Activated naive CD8-positive, alpha-beta T cell treated with anti-CD3 and anti-CD28 coated beads, Interleukin-2, amount 50 U/mL, for 16 hours (primary cell): ENCODE results near the gene SCRN3.
"Not testable (repeated sequence)": the region's sequence is repeated elsewhere in the genome, so short reads cannot be mapped to it uniquely, and the experiment has no call there.

Experiments
- DNase-seq: peaks from one replicate; pipeline ENCODE4 v3.0.0-alpha.2; 2020; ENCODE audit warnings: low read depth, low spot score

The SCRN3 gene

DNA sequence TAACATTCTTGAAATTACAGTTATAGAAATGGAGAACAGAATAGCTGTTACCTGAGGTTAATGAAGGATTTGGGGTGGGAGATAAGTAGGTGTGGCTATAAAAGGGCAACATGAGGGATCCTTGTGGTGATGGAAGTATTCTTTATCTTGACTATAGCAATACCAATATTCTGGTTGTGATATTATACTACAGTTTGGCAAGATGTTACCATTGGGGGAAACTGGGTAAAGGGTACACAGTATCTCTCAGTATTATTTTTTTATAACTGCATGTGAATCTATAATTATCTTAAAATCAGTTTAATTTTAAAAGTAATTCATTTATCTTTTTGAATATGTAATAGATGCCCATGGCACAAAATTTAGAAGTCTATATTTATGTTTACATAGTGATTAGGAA is 8.1 kb downstream of the SCRN3 start:
- no peak for DNase-seq

DNA sequence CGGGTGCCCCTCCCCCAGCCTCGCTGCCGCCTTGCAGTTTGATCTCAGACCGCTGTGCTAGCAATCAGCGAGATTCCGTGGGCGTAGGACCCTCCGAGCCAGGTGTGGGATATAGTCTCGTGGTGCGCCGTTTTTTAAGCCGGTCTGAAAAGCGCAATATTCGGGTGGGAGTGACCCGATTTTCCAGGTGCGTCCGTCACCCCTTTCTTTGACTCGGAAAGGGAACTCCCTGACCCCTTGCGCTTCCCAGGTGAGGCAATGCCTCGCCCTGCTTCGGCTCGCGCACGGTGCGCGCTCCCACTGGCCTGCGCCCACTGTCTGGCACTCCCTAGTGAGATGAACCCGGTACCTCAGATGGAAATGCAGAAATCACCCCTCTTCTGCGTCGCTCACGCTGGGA is 14.5 kb downstream of the SCRN3 start:
- not testable (repeated sequence) for DNase-seq

DNA sequence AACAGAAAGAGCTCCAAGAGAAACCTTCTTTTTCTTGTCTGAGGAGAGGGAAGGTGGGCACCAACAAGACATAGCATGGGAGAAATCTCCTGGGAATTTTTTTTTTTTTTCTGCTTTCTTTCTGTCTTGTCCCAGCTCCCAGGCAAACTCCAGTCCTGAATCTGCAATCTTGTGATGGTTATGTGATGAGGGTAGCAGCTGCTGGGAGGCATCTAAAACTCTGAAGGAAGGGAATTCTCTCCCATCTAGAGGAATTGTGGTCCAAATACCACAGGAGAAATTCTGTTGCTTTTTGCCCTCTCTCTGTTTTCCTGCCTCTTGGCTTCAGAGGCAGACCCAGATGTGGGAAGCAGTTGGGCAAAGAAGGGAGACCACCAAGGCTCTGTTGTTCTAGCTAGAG is 16.7 kb downstream of the SCRN3 start:
- DNase-seq, result no peak

DNA sequence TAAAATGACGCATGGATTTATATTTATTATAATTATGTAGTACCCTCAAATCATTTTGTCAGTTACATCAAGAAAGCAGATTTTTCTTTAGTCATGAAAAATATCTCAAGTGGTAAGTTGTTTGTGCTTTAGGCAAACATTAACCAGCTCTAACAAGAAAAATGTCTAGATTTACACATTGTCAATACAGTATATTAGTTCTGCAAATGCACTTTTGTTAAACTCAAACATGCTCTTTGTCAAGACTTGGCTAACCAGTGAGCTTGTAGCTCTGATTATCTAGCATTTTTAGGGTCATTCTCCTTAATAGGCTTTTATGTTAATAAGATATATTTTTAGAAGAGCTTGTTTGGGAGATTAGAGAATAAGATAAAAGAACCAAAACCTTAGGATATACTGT is 32.7 kb downstream of the SCRN3 start:
- no peak for DNase-seq

DNA sequence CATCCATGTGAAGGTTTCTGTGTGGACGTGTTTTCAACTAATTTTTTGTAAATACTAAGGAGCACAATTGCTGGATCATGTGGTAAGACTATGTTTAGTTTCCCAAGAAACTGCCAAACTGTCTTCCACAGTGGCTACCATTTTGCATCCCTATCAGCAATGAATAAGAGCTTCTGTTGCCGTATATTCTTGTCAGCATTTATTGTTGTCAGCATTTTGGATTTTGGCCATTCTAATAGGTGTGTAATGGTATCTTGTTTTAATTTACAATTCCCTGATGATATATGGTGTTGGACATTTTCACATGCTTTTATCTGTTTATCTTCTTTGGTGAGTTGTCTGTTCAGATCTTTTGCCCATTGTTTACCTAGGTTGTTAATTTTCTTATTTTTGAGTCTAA is 34.5 kb downstream of the SCRN3 start:
- no peak for DNase-seq

DNA sequence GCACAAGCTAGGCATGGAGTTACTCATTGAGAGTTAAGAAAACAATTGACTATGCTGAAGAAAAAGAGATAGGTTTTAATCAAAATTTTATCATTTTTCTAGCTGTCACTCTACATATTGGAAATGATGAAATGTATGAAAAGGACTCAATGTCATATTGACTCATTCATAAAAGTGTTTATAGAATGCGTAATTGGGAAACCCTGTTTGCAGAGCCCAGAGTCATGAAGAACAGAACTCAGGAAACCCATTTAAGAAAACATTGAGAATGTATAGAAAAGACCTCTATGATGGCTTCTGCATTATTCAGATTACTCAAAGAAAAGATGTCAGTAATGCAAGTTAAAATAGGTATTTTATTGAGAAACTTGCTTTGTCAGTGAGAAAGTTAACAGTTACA is 36.4 kb downstream of the SCRN3 start:
- no peak for DNase-seq

DNA sequence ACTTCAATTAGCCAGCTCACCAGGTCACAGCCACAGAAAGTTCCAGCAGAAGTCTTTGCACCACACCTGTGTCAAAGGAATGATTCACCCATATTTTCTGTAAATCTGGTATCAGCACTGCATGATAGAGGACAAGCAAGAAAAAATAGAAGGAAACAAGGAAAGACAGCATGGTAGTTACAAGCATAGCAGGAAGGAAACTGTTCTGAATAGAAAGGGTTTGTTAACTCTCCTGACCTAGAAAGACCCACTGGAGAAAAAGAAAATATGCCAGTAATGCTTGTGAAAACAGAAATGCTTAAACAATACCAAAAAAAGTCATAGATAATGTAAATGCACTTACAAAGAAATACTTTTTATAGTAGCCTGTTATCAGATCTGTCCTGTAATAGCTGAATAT is 40.8 kb downstream of the SCRN3 start:
- DNase-seq, result no peak

DNA sequence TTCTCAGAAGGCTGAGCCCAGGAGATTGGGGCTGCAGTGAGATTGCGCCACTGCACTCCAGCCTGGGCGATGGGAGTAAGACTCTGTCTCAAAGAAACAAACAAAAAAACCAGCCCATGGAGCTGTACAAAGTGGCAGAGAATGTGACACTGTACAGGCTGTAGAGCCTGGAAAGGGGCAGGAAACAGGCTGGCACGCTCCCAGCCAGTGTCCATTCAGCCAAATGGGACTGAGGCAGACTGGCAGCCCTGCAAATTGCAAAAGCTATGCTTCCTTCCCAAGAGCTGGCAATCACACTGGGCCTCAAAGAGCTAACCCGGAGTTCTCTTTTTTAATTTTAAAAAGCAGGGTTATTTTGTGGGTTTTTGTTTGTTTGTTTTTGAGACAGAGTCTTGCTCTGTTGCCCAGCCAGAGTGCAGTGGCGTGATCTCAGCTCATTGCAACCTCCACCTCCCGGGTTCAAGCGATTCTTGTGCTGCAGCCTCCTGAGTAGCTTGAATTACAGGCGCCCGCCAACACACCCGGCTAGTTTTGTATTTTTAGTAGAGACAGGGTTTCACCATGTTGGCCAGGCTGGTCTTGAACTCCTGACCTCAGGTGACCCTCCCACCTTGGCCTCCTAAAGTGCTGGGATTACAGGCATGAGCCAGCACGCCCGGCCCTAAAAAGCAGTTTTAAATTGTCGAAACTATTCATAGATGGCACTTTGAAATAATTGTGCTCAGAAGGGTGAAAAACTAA is 42.8 kb downstream of the SCRN3 start:
- no peak for DNase-seq

DNA sequence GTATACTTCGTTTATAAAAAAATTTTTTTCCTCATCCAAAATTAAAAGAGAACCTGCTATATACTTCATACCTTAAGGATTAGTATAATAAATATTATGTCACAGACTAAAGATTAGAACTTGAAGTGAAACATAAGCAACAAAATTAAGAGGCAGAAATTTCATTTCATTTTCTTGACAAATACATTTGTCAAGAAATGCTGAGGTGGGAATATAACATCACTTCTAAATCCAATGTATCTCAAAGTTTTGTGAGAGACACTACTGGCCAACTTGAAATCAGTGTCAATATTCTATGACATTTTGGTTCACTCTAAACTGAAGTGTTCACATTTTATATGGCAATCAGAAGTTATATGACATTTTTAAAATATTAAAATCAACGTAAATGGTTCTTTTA is 43.8 kb downstream of the SCRN3 start:
- no peak for DNase-seq

DNA sequence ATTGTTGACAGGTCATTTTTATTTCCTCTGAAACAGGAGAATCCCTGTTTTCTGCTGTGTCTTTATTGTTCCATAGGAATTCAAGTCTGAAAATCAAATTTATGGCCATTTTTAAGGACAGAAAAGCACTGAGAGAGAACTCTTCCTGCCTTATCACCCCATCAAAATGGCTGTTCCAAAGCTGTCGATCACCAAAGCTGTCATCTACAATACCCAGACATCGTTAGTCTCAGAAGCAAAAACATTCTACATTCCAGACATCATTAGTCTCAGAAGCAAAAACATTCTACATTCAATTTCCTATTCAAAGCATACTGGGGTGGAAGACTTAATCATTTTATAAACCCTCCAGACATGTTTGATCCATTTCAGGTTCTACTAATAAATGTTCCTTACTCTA is 44.4 kb downstream of the SCRN3 start:
- DNase-seq, result no peak

DNA sequence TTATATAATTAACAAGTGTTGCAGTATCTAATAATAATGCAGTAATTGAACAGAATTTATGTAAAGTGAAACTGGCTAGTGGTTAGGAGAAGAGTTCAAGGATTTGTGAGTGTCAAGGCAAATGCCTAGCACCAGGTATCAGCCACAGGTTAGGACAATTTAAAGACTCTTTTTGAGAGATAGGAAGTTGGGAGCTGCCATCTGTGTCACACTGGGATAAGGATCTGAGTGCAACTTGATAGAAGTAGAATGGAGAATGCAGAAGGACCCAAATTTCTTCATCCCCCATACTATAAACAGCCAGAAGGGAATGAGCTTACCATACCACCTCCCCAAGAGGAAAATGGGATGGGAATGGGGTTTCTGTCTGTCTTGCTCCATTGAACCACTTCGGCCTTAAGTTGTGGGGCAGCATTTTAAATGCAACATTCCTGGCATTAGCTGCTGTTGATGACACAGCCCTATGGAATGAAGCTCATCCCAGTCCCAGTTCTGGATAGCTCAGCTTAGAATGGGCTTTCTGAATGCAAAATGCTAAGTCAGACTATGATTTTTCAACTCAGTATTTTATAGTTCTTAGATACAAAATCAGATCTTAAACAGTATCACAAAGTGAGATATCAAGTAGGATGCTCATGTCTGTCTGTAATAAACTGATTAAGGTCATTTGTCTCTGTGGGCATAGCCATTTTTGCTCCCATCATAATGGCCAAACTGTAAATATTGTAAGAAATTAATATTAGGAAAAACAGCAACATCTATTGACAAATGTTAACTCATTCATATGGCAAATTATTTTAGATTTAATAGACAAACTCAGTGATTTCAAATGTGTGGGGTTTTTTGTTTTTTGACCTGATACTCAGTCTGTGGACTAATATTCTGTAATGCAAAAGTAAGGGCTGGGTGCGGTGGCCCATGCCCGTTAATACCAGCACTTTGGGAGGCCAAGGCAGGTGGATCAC is 47.3 kb downstream of the SCRN3 start:
- DNase-seq, result no peak

DNA sequence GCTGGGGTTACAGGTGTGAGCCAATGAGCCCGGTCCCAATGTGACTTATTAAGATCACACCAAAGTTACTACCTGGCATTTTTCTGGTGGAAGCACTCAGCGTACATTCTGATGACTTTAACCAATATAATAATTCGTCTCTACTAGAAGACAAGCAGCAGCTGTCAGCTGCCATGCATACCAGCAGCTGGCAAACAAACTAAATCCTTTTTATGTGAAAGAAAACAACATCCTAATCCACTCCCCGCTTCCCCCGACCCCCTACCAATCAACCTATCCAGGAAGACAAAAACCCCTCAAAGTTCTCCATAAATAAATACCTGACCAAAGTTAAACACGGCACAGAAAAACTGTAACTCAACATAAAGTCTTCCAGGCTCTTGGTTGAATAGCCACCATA is 49.2 kb downstream of the SCRN3 start:
- no peak for DNase-seq

DNA sequence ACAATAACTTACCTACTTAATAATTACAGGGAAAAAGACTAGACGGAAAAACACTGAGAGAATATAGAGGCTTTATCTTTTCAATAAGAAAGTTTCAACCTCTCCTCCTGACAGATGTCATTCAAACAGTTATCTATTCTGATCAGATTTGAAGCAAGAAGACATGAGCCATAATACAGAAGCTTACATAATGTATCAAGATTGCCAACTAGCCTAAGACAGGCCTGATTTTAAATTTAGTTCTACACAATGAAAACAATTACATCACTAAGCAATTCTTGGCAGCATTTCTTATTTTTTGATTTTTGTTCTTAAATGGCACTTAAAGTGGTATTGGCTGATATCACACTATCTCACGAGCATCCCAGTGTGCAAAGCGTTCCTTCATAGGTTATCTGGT is 49.7 kb downstream of the SCRN3 start:
- no peak for DNase-seq

DNA sequence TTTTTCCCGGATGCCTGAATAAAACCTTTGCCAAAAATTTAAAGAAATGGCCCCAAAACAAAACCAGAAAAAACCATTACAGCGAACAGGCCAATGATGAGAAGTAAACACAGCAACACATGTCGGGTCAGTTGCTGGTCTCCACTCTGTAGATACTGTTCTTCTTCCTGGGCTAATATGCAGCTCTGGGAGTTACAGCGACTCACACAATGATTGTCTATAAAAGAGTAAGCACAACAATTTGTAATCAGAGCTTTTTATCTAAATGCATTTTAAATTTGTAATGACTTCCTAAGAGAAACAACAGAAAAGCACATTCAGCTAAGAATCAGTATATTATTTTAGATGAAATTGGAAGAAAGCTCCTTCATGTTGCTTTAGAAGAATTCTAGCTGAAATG is 51.0 kb downstream of the SCRN3 start:
- DNase-seq, result no peak

DNA sequence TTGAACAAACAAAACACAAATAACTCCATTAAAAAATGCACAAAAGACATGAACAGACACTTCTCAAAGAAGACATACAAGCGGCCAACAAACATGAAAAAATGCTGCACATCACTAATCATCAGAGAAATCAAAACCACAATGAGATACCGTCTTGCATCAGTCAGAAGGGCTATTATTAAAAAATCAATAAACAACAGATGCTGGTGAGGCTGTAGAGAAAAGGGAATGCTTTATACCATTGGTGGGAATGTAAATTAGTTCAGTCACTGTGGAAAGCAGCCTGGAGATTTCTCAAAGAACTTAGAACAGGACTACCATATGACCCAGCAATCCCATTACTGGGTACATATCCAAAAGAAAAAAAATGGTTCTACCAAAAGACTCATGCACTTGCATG is 53.5 kb downstream of the SCRN3 start:
- DNase-seq, result no peak

DNA sequence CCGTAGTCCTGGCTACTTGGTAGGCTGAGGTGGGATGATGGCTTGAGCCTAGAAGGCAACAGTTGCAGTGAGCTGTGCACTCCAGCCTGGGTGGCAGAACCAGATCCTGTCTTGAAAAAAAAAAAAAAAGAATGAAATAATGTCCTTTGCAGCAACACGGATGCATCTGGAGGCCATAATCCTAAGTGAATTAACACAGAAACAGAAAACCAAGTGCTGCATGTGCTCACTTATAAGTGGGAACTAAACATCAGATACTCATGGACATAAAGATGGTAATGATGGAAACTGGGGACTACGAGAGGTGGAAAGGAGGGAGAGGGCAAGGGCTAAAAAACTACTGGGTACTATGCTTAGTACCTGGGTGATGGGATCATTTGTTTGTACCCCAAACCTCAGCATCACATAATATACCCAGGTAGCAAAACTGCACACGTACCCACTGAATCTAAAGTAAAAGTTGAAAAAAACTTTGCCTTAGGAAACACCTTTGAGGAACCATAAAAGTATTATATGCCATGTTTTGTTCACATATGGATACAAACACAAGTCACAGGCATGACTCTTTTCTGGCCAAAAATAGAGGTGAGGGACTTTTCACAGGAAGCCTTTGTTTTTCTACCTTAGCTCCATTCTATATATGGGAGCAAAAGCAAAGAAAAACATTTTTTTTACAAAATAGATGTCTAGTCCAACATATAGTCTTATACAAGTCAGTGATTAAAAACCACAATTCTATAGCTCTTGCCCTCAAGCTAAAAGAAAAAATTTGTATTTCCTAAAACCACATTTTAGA is 54.7 kb downstream of the SCRN3 start:
- no peak for DNase-seq

DNA sequence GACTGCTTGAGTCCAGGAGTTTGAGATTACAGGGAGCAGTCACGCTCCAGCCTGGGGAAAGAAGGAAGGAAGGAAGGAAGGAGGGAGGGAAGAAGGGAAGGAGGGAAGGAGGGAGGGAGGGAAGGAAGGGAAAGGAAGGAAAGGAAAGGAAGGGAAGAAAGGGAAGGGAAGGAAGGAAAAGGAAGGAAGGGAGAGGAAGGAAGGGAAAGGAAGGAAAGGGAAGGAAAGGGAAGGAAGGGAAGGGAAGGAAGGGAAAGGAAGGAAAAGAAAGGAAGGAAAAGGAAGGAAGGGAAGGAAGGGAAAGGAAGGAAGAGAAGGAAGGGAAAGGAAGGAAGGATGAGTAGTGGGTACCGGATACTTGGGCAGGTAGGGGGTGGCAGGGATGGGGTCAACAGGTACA is 59.0 kb downstream of the SCRN3 start:
- no peak for DNase-seq

DNA sequence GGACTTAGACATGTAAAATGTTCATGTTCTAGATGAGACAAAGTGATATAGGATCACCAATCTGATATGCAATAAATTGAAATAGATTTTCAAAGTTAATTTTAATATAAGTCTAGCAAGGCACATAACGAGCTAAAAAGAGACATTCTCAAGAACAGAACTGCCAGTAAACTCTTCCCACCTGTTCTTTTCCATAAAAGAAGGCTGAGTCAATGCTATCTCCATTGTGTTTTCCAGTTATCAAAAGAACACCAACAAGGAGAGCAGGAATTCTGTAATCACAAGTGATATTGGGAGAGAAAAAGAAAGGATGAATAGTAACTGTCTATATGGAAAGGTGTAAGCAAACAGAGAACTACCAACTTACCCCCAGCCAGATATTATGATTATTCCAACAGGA is 65.7 kb downstream of the SCRN3 start:
- DNase-seq, result no peak

DNA sequence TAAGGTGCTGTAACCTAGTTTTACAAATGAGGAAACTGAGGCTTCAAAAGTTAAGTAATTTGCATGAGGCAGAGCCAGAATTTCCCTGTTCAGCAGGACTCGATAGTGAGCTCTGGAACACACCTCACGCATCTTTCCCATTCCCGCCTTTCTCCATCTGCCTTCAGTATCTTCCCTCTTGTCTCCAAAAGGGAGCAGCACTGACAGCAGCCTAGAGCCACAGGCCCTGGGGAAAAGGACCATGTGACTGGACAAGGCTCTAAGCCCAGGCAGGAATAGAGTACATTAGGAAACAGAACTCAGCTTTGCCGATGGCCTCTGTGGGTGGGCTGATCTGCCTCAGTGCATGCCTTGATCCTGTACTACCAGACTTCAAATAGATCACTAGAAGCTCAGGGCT is 69.8 kb downstream of the SCRN3 start:
- DNase-seq, result no peak

DNA sequence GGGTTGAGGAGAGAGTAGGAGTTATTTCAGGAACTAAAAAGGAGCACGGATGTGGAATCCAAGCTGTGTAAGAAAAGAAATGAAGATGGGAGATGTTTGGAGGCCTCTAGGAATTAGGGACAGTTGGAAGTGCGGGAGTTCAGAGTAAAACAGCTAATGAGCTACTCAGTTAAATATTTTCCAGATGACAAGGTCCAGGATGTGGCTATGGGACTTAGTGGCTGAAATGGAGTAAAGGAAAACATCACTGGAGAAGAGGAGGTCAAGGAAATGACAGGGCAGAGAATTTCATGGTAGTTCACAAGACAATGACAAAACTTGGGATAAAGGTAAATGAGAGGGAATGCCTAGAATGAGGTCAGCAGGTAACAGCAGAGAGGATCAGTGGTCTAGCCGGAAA is 78.3 kb downstream of the SCRN3 start:
- no peak for DNase-seq

DNA sequence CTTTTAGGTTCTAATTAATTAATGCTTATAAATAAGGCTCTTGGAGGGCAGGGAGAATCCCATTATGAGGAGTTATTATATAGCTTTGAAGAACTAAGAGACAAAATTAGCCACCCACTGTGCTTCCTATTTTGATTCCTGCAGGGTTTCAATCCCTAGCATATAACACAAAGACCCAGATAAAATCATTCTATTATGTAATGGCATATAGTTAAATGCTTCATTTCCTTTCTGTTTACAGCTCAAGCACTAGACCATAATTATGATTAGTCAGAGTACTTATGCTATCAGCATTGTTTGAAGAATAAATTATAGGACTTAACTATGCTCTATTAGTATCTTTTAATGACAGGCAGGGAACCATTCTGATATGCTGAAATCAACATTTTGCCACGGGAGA is 82.2 kb downstream of the SCRN3 start:
- no peak for DNase-seq
